GM21619 (cell line): Measurements from ENCODE around the gene CLDN16.

Experiments
- ATAC-seq: cut with Tn5 transposase; IDR thresholded peaks from one replicate; pipeline ENCODE4 v1.9.1; 2021; ENCODE audit not compliant: unreplicated experiment

Gene CLDN16

DNA sequence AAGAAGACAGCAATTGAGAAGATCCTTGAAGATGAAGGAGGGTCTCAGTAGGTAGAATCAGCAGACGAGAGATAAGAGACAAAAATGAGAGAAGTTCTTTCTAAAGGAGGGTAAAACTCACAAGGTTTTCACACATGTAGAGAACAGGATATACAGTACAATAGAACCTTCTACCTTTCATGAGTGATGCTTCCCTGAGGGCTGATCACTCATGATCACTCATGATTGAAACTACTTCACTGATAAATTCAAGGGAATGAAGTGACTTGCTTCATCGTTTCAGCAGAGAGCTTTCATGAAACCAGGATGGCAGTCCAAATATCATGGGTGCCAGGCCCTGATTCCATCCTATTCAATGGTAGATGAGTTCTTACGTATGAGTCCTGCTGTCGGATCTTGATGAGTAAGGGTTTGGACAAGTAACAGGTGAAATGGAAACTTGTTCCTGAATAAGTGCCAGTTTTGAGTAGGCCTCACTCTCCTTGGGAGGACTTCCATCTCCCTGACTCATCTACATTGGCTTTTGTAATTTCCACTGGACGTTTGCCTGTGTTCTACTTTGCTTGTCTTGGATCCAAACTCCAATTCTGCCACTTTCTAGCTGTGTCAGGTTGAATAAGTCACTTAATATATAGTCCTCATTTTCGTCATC, 9.6 kb upstream of the CLDN16 start:
- ATAC-seq = no peak

- no peak for ATAC-seq
Observed at GRCh38 chr3:190380184-190380583, 7.8 kb upstream of the CLDN16 start.

DNA sequence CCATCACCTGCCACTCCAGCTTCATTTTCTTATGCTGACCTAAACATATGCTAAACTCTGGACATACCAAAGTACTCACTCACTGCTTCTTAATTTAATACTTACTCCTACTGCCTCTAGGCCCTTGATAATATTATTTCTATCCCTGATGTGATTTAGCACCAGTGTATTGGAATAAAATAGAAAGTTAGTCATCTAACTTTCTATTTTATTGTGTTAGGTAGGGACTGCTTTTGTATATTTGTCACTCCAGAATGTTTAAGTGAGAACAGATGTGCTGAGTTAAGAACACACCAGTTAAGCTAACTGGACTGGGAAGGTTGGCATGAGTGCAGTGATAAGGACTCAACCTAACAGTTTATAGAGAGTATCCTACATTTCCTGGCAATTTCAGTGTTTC, 6.5 kb upstream of the CLDN16 start:
- ATAC-seq = no peak

- ATAC-seq = peak; percentile 37
Observed at GRCh38 chr3:190382082-190382481, 5.9 kb upstream of the CLDN16 start.

- ATAC-seq = peak; percentile 93
Observed at GRCh38 chr3:190384309-190384756, 3.6 kb upstream of the CLDN16 start.

DNA sequence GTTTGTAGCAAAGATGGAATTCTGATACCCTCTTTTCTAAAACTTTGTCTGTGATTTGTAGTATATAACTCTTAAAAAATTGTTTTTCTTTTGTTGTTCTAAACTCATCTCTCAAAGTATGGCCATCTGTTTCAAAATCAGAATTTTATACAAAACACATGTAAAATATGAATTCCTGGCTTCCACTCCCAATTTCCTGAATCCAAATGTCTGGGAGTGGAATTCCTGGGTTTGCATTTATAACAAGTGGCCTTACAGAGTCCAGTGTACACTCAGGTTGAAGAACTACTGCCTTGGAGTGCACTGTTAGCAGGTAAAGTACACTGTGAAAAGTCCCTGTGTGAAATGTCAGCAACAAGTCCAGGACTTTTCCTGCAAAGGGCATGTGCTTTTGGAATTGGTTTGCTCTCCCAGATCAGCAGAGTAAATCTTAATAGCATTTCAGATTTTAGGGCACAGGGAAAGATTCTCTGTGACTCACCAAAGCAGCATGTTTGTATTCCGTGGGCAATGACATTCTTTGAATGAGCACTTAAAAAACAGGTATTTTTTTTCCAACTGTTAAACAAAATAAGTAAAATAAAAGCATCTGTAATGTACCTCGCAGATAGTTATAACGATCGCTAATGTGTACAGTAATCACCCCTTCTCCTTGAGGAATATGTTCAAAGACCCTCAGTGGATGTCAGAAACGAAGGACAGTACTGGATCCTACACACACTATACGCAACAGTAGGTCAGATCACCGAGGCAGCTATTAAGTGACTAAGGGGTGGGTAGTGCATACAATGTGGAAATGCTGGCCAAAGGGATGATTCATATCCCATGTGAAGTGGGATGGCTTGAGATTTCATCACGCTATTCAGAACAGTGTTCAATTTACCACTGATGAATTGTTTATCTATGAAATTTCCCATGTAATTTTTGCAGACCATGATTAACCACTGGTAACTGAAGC, 2.0 kb upstream of the CLDN16 start:
- ATAC-seq = no peak

DNA sequence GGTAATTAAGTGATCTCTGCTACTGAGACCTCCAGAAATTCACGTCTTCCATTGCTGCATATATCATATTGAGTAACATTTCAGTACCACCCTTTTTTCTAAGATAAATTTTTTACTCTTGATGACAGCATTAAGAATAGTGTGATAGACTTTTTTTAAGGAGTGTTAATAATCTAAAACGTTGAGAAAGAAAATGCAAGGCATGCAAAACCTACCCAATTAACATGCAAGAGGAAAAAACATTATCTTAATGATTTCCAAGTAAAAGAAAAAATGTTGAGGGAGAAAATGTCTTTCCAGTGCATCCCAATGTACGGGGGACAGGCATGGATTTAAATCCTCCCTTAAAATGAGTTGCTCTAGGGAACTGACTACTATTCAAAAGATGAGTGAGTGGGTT, 740 bp downstream of the CLDN16 start:
- ATAC-seq = no peak

GRCh38 chr3:190396001-190396400, 8.0 kb downstream of the CLDN16 start:
- no peak for ATAC-seq

GRCh38 chr3:190397889-190398288, 9.9 kb downstream of the CLDN16 start:
- no peak for ATAC-seq

GRCh38 chr3:190399677-190400076, 11.7 kb downstream of the CLDN16 start:
- no peak for ATAC-seq

DNA sequence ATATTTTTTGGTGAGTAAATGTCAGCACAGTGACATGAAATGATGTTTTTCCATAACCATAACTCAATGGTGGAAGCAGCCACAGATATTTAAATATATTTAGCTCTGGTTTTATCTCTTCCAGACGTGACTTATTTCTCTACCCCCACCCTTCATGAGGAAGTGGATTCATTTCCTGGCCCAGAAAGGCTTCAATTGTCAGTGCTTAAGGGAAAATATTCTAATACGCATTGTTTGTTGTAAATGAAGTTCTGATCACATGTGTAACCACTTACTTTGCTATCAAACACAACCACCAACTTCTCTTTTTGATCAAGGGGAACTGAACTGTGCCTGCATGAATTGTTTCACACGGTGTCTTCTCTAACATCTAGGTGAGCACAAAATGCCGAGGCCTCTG, 14.0 kb downstream of the CLDN16 start:
- ATAC-seq = no peak

GRCh38 chr3:190404715-190405114, 16.8 kb downstream of the CLDN16 start:
- no peak for ATAC-seq

- no peak for ATAC-seq
Observed at GRCh38 chr3:190414297-190414696, 26.3 kb downstream of the CLDN16 start.

GRCh38 chr3:190424108-190424477, 36.1 kb downstream of the CLDN16 start:
- no peak for ATAC-seq

DNA sequence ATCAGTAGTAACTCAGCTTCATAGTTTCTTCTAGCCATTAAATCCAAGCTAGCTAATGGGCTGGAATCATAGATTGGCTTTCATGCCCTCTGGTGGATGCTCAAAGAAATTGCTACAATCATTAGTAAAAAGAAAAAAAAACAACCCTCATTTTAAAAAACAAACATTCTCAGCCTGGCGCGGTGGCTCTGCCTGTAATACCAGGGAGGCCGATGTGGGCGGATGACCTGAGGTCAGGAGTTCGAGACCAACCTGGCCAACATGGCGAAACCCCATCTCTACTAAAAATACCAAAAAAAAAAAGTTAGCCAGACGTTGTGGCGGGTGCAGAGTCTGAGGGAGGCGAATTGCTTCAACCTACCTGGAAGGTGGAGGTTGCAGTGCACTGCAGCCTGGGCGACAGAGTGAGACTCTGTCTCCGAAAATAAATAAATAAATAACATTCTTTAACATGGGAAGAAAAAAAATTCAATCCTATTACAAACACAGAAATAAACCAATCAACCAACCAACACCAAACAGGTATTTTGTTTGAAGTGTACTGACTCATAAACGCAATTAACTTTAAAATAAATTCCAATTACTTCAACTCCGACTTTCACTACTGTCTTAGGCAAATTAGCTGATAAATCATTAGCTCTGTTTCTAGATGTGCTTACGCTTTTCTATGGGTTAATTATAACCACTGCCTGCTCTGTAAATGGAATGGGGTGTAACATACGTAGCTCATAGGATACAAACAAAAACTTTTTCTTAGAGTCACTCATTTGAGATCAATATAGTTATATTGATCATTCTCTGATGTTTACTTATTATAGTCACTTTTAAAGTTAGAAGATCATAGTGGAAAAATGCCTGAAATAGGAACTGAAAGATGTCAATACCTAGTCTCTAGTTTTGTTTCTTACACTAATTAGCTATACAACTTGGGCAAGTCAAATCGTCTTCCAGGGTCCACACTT, 36.8 kb downstream of the CLDN16 start:
- peak; percentile 61 for ATAC-seq

- ATAC-seq = no peak
Observed at GRCh38 chr3:190425833-190426232, 37.9 kb downstream of the CLDN16 start.

- no peak for ATAC-seq
Observed at GRCh38 chr3:190426806-190427507, 39.0 kb downstream of the CLDN16 start.

GRCh38 chr3:190429681-190430080, 41.7 kb downstream of the CLDN16 start:
- ATAC-seq = no peak

GRCh38 chr3:190430906-190431305, 42.9 kb downstream of the CLDN16 start:
- ATAC-seq = no peak

GRCh38 chr3:190432216-190432615, 44.3 kb downstream of the CLDN16 start:
- no peak for ATAC-seq
